Mucosa of stomach (tissue), 1 donor: ENCODE measurements around the gene AEN.

Experiments
- H3K27me3 ChIP-seq: one replicate; pipeline ENCODE4 v1.7.0; 2013; ENCODE audit warnings: mild to moderate bottlenecking, low read length; ENCODE audit not compliant: control insufficient read depth, insufficient read depth
- H3K36me3 ChIP-seq: one replicate; pipeline ENCODE4 v1.7.0; 2013; ENCODE audit warnings: low read length; ENCODE audit not compliant: control insufficient read depth, insufficient read depth
- H3K4me1 ChIP-seq: one replicate; pipeline ENCODE4 v1.7.0; 2013; ENCODE audit warnings: mild to moderate bottlenecking, low read length; ENCODE audit not compliant: control insufficient read depth, insufficient read depth
- H3K4me3 ChIP-seq: one replicate; pipeline ENCODE4 v1.7.0; 2013; ENCODE audit warnings: low read length
- H3K9ac ChIP-seq: one replicate; pipeline ENCODE4 v1.7.0; 2013; ENCODE audit warnings: mild to moderate bottlenecking, low read length, moderate library complexity
- H3K9me3 ChIP-seq: one replicate; pipeline ENCODE4 v1.7.0; 2013; ENCODE audit warnings: mild to moderate bottlenecking, low read length, moderate library complexity; ENCODE audit not compliant: control insufficient read depth
- donor health status: Pancreatic carcinoma.

AEN gene

GRCh38 chr15:88649286-88649733, 28.2 kb downstream of the AEN start:
- H3K9me3 ChIP-seq: no peaks in the 10 kb centered on the region
- no peaks in the 10 kb centered on the region for H3K27me3 ChIP-seq
- H3K36me3 ChIP-seq: no peaks in the 10 kb centered on the region
- peak overlapping the region; percentile 60 for H3K9ac ChIP-seq
- peaks cover 35% of the 10 kb centered on the region for H3K4me1 ChIP-seq
- no peak overlapping the region for H3K4me3 ChIP-seq

- no peaks in the 10 kb centered on the region for H3K27me3 ChIP-seq
- H3K4me3 ChIP-seq: no peak overlapping the region
- H3K9me3 ChIP-seq: no peaks in the 10 kb centered on the region
- no peaks in the 10 kb centered on the region for H3K36me3 ChIP-seq
- H3K9ac ChIP-seq: no peak overlapping the region
- peaks cover 35% of the 10 kb centered on the region for H3K4me1 ChIP-seq
Observed at GRCh38 chr15:88649753-88650551, 28.8 kb downstream of the AEN start.

GRCh38 chr15:88650556-88650955, 29.4 kb downstream of the AEN start:
- Histone ChIP-seq H3K9ac (no peak overlapping the region), H3K4me3 (no peak overlapping the region), H3K27me3 (no peaks in the 10 kb centered on the region), H3K4me1 (peaks cover 35% of the 10 kb centered on the region), H3K36me3 (no peaks in the 10 kb centered on the region), H3K9me3 (no peaks in the 10 kb centered on the region)

- Histone ChIP-seq H3K27me3 (no peaks in the 10 kb centered on the region), H3K36me3 (no peaks in the 10 kb centered on the region), H3K4me1 (peaks cover 35% of the 10 kb centered on the region), H3K4me3 (no peak overlapping the region), H3K9ac (no peak overlapping the region), H3K9me3 (no peaks in the 10 kb centered on the region)
Observed at GRCh38 chr15:88651136-88651732, 30.1 kb downstream of the AEN start.

- H3K4me1 ChIP-seq: peaks cover 29% of the 10 kb centered on the region
Observed at GRCh38 chr15:88651971-88652370, 30.8 kb downstream of the AEN start.

GRCh38 chr15:88652456-88653199, 31.5 kb downstream of the AEN start:
- Histone ChIP-seq H3K9me3 (no peaks in the 10 kb centered on the region), H3K4me3 (no peak overlapping the region), H3K4me1 (peaks cover 23% of the 10 kb centered on the region), H3K9ac (no peak overlapping the region), H3K27me3 (peaks cover 2% of the 10 kb centered on the region), H3K36me3 (no peaks in the 10 kb centered on the region)

More at GRCh38 chr15:88651971-88652370, 30.8 kb downstream of the AEN start:
- Histone ChIP-seq H3K9ac (no peak overlapping the region), H3K27me3 (no peaks in the 10 kb centered on the region), H3K9me3 (no peaks in the 10 kb centered on the region), H3K4me3 (no peak overlapping the region), H3K36me3 (no peaks in the 10 kb centered on the region)

GRCh38 chr15:88653200-88654064, 32.3 kb downstream of the AEN start:
- H3K4me3 ChIP-seq: no peak overlapping the region
- peaks cover 17% of the 10 kb centered on the region for H3K4me1 ChIP-seq
- H3K36me3 ChIP-seq: no peaks in the 10 kb centered on the region
- peaks cover 6% of the 10 kb centered on the region for H3K27me3 ChIP-seq
- no peak overlapping the region for H3K9ac ChIP-seq
- no peaks in the 10 kb centered on the region for H3K9me3 ChIP-seq

- Histone ChIP-seq H3K4me1 (peaks cover 17% of the 10 kb centered on the region), H3K4me3 (no peak overlapping the region), H3K9me3 (no peaks in the 10 kb centered on the region), H3K36me3 (no peaks in the 10 kb centered on the region), H3K27me3 (peaks cover 6% of the 10 kb centered on the region), H3K9ac (no peak overlapping the region)
Observed at GRCh38 chr15:88654430-88655102, 33.4 kb downstream of the AEN start.

GRCh38 chr15:88655103-88655553, 34.0 kb downstream of the AEN start:
- H3K4me3 ChIP-seq: no peak overlapping the region
- H3K36me3 ChIP-seq: no peaks in the 10 kb centered on the region
- H3K9me3 ChIP-seq: no peaks in the 10 kb centered on the region
- H3K9ac ChIP-seq: no peak overlapping the region
- H3K27me3 ChIP-seq: peaks cover 6% of the 10 kb centered on the region
- H3K4me1 ChIP-seq: peaks cover 17% of the 10 kb centered on the region

- Histone ChIP-seq H3K4me1 (peaks cover 17% of the 10 kb centered on the region), H3K9me3 (no peaks in the 10 kb centered on the region), H3K36me3 (no peaks in the 10 kb centered on the region), H3K4me3 (no peak overlapping the region), H3K9ac (no peak overlapping the region), H3K27me3 (peaks cover 6% of the 10 kb centered on the region)
Observed at GRCh38 chr15:88655800-88656488, 34.8 kb downstream of the AEN start.
